GM21367 (cell line): ENCODE results near the gene SPTA1.

Source experiments
- ATAC-seq: cut with Tn5 transposase; IDR thresholded peaks from one replicate; pipeline ENCODE4 v1.9.1; 2021; ENCODE audit not compliant: unreplicated experiment

The SPTA1 gene

GRCh38 chr1:158687037-158687436 lies 522 bp upstream of the SPTA1 start:
- no peak for ATAC-seq

- no peak for ATAC-seq
Observed at GRCh38 chr1:158685085-158685484, 1.4 kb downstream of the SPTA1 start.

DNA sequence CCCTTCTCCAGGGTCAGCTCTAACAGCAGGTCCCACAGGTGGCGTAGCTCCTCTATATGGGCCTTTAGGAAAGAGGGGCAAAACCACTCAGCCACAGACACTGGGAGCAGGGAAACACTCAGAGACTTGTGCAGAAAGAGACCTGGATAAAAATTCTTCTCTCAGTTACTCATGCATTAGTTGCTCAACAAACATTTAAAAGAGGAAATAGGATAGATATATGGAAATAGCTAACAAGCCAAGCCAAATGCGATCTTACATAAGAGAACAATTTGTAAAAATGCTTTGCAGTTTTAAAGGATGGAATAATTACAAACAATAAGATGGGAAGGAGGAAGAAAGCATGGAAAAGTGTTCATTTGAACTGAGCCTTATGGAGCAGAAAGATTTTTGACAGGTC lies 4.9 kb downstream of the SPTA1 start:
- no peak for ATAC-seq

- ATAC-seq: no peak
Observed at GRCh38 chr1:158679289-158679688, 7.2 kb downstream of the SPTA1 start.

DNA sequence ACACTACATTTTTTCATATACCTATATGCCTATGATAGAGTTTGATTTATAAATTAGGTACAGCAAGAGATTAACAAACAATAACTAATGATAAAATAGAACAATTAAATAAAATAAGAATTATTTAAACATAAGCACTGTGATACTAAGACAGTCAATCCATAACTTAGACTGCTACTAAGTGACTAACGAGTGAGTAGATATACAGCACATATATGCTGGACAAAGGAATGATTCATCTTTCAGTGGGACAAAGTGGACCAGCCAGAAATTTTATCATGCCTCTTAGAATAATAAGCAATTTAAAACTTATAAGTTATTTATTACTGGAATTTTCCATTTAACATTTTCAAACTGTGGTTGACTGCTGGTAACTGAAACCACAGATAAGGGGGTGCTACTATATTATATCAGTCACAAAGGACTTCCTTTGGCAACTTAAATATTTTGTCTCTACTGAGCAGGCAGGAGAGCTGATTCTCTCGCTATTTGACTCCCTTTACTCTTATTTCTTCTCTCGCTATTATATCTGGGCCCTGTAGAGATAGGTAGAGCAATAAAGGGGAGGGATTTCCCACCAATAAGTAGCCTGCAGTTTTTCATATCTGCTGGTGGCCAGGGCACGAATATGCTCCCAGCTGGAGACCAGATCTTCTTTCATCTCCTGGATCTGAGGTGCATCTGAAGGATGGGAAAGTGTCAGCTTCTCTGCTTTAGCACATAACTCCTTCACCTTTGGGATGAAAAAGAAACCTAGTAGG lies 10.8 kb downstream of the SPTA1 start:
- no peak for ATAC-seq

DNA sequence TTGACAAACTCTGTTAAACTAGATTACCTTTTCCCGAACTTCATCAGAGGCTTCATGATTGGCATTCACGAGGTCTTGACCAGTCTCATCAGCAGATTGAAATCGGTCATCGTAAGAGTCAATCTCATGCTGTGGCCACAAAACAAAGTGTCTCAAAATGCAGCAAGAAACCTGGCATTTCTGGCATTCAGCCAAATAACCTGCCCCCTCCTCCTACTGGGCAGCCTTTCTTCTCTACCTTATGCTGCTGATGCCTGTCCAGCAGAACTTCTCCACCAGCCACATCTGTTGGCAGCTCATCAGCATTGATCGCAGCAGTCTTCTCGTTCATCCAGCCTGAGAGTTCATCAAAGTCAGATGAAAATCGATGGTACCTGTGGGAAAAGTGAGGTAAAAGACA lies 12.2 kb downstream of the SPTA1 start:
- ATAC-seq: no peak

GRCh38 chr1:158666037-158666436 lies 20.5 kb downstream of the SPTA1 start:
- ATAC-seq: no peak

GRCh38 chr1:158654571-158654970 lies 31.9 kb downstream of the SPTA1 start:
- no peak for ATAC-seq

- ATAC-seq: no peak
Observed at GRCh38 chr1:158654086-158654485, 32.4 kb downstream of the SPTA1 start.

DNA sequence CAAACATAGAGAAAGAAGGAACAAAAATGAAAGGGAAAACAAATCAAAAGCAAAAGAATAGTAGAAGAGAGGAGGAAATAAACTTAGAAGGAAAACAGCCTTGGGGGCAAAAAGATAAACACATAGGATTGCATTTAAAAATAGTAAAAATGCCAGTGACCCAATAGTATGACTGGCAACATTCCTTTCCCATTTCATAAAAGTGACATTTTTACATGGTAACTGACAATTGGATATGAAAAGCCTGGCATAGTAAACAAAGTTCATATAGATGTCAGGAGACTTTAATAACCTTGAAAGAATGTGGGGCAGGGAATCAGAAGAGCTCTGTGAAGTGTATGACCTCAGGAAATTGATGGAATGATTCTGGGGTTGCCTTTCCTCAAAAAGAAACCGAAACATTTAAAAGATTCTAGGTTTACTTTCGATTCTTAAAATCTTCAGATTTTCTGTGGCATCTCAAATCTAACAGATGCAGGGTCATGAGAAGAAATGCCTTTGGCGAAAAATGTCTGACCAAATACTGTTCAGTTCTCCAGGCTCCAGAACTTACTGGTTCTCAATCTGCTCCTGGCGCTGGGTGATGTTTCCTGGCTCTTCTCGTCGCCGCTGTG lies 33.7 kb downstream of the SPTA1 start:
- ATAC-seq: no peak

DNA sequence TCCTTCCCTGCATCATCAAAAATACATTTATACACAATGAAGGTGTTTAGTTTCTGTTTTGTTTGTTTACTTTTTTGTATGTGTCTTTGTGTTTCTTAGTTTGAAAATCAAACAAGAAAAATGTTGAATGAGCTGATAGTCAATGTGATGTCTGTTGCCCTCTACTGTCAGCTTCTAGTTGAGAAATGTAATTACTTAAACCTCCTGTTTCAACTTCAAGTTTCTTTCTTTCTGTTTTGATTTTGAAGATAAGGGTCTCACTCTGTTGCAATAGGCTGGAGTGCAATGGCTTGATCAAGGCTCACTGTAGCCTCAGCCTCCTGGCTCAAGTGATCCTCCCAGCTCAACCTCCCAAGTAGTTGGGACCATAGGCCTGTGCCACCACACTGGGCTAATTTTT lies 37.5 kb downstream of the SPTA1 start:
- no peak for ATAC-seq

- ATAC-seq: no peak
Observed at GRCh38 chr1:158646465-158646864, 40.0 kb downstream of the SPTA1 start.

DNA sequence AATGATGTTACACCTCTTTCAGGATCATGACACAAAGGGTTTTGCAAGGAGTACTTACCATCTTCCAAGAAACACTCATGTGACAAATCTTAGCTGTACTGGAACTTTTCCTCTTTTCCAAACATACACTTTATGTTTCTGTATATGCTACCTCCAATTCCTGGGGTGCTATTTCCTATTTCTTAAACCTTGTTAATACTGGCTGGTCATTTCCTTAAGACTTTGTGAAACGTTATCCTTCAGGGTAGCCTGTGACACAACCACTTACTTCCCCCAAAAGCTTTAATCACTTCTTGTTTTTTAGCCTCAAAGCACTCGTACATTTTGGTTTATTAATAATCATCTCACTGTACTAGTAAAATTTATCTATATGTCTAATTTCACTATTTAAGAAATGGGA lies 42.1 kb downstream of the SPTA1 start:
- ATAC-seq: no peak

- ATAC-seq: no peak
Observed at GRCh38 chr1:158638904-158639303, 47.6 kb downstream of the SPTA1 start.

GRCh38 chr1:158638146-158638545 lies 48.4 kb downstream of the SPTA1 start:
- ATAC-seq: no peak

DNA sequence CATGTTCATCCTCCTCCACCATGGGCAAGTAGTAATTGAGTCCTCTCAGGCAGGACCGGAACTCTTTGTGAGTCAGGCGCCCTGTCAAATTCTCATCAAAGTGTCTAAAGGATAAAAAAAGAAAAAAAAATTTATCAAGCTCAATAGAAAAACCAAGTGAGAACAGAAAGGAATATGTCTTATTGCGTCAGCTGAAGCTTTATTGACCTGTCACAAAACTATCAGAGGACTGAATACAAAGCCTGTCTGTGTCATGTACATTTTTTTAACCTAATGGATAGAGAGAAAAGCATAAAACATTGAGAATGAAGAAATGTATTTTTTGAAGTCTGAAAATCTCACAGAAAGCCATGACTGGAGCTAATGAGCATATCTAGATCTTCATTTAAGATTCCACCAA lies 72.8 kb downstream of the SPTA1 start:
- ATAC-seq: no peak

GRCh38 chr1:158611916-158612315 lies 74.6 kb downstream of the SPTA1 start:
- no peak for ATAC-seq

DNA sequence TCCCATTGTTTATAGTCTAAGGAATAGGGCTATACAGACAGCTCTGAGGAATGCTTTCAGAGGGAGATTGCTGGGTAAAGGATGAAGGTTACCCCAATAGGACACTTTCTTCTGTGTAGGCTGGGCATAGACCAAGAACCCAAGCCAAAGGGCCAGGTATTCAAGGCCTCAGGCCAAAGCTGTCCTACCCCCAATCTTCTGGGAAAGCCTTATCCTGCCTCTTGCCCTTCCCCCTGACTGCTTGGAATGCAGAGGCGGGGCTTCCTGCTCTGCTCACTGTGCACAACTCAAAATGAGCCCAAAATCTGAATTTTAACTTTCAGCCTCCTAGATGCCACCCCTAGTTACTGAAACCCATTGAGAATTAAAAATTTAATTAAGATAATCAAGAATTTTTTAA lies 79.2 kb downstream of the SPTA1 start:
- ATAC-seq: no peak

DNA sequence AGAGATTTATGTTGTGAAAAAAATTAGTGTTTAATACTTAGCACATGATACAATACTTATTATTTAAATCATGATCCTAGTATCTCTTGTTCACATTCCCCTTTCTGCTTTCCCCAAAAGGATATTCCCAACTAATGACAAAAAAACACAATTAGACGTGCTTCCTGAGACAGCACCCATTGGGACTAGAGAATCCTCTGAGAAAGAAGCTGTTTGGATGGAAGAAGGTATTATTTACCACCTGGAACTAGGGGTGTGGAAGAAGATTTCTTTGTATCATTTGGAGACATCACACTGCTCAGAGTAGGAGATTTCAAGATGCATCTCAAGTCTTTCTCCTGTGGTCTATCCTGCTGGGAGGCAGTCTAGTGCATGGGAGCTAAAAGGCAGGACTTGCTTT lies 81.5 kb downstream of the SPTA1 start, which contains the start of gene OR10Z1:
TSS of gene OR10Z1 (plus strand) at position 301 of the 400 bp plus-strand sequence. CDS start 1,171 bp downstream, outside the sequence.
- no peak for ATAC-seq

DNA sequence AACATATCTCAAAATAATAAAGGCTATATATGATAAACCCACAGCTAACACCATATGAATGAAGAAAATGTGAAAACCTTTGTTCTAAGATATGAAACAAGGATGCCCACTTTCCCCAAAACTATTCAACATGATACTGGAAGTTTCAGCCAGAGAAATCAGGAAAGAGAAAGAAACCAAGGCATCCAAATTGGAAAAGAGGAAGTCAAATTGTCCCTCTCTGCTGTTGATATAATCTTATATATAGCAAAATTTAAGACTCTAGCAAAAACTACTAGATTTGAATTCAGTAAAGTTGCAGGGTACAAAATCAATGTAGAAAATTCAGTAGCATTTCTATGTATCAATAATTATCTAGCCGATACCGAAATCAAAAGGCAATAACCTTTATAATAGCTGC lies 85.8 kb downstream of the SPTA1 start:
- ATAC-seq: no peak

- no peak for ATAC-seq
Observed at GRCh38 chr1:158586942-158587341, 99.6 kb downstream of the SPTA1 start.

DNA sequence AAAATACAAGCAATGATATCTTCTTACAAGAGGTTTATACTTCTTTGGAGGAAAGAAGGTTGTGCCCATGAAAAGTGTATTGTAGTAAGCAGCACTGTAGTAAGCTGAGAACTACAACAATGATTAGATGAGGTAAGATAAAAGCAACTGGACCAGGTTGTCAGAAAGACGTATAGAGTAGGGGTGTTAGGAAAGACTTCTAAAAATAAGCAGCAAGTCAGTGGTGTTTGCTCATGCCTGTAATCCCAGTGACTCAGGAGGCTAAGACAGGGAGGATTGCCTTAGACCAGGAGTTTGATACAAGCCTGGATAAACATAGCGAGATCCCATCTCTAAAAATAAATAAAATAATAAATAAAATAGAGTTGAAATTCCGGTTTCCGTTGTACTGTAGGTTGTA lies 102.6 kb downstream of the SPTA1 start:
- ATAC-seq: no peak

DNA sequence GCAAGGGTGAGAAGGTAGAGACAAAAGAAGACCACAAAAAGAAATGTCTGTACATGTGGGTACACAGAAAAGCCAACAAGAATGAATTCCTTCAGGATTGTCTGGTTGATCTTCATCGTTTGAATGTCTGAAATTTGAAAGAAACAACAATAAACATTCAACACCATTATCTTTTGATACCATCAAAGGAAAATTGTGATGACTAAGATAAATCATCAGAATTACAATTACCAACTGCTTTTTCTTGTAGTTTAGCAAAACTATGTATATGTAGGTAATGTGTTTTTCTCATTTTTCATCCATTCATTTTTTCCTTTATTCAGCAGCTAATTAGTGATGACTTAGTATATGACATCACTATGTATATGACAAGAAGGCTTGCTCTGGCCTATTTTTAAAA lies 106.8 kb downstream of the SPTA1 start, which contains the start of gene OR10X1:
TSS of gene OR10X1 (minus strand) at position 167 of the 400 bp plus-strand sequence. CDS start at position 167, 0 bp downstream.
- no peak for ATAC-seq
